GM19023 (cell line): ENCODE measurements around the gene KHDRBS1.
"Not testable (repeated sequence)": the region's sequence is repeated elsewhere in the genome, so short reads cannot be mapped to it uniquely, and the experiment has no call there.

Experiments
- ATAC-seq: cut with Tn5 transposase; IDR thresholded peaks from one replicate; pipeline ENCODE4 v1.9.1; 2021; ENCODE audit warnings: mild to moderate bottlenecking, moderate library complexity; ENCODE audit not compliant: unreplicated experiment

KHDRBS1 gene, protein sequence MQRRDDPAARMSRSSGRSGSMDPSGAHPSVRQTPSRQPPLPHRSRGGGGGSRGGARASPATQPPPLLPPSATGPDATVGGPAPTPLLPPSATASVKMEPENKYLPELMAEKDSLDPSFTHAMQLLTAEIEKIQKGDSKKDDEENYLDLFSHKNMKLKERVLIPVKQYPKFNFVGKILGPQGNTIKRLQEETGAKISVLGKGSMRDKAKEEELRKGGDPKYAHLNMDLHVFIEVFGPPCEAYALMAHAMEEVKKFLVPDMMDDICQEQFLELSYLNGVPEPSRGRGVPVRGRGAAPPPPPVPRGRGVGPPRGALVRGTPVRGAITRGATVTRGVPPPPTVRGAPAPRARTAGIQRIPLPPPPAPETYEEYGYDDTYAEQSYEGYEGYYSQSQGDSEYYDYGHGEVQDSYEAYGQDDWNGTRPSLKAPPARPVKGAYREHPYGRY

DNA sequence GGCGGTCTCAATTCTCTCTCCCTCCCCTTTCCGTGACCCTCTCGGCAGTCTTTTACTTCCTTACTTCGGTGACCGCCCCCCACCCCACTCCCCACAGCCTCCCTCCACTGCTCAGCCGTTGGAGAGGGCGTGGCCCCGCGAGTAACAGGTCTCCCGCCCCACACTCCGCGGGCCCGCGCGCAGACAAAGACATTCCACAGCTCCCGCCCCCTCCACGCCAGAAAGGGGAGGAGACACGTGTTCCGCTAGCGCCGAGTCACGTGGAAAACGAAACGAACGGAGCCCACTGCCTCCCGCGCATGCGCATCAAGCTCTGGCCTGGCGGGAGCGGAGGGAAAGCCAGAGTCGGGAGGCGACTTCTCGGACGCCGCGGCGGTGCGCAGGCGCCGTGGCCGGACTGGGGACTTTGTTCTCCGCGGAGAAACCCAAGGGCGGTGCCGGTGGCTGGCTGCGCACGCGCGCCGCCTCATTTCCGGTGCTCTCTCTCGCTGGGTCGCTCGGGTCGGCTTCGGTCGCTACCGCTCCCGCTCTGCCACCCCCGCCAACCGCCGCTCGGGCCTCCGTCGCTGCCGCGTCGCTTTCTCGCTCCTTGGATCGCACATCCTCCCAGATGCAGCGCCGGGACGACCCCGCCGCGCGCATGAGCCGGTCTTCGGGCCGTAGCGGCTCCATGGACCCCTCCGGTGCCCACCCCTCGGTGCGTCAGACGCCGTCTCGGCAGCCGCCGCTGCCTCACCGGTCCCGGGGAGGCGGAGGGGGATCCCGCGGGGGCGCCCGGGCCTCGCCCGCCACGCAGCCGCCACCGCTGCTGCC lies at the start of gene KHDRBS1:
Gene KHDRBS1, plus strand, starts transcription at position 483 of the 813 bp plus-strand sequence. Its CDS starts 128 bp downstream, at position 611.
- ATAC-seq: peak; percentile 73

DNA sequence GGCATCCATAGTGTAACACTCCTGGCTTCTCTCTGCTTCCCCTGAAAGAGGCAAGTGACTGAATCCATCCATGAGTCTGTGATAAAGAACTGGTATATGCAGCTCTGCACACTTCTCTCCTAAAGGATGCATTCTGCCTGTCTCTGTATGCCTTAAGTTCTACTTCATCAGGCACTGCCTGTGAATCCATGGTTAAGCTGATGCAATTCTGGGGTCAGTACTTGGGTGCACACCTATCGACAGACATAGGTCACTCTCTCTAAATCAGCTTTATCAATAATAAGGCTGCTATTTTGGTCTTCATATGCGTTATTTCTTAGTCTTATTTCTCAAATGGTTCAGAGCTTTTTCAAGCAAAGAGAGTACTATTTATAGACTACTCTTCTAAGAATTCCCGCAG lies 42.8 kb upstream of the KHDRBS1 start:
- ATAC-seq: no peak

DNA sequence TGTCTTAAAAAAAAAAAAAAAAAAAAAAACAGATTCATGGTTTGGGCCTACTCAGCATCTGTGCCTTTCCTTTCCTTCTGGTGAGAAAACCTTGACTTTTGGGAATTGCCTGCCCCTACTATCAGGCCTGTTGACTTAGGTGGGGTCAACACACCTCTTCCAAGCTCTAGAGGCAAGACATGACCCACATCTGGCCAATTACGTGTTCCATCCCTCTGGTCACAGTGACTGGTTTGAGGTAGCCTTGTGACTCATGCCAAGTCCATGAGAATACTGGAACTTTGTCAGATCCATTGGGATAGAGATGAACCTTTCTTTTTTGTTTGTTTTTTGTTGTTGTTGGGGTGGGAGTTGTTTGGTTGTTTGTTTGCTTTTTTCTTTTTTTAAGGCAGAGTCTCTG lies 37.3 kb upstream of the KHDRBS1 start:
- no peak for ATAC-seq

DNA sequence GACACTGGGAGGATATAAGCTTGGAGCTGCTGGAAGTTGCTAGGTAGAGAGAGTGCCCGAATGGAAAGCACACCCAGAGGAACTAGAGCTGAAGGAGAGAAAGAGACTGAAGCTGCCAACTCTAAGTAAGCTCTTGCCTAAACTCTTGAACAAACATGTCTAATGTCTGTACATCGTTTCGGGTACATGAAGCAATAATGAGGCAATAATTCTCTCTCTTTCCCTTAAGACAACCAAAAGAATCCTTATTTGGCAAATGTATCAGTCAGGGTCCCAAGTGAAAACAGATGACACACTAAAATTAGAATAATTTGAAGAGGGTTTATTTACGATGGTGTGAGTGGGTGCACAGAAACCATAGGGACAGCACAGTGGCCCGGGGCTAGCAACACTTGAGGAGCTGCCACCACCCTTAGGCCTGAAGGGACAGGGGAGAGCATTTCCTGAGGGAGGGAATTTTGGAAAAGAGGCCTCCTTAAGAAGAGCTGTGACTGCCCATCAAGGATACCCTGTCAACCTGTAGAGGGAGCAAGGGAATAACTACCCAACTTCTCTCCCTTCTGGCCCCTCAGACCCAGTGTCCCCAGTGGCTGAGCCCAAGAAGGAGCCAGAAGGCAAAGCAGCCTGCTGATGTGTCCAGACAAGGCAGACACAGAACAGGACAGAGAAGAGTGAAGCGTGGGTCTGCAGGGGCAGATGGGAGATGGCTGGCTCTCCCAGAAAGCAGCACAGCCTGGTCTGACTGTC lies 36.1 kb upstream of the KHDRBS1 start:
- no peak for ATAC-seq

DNA sequence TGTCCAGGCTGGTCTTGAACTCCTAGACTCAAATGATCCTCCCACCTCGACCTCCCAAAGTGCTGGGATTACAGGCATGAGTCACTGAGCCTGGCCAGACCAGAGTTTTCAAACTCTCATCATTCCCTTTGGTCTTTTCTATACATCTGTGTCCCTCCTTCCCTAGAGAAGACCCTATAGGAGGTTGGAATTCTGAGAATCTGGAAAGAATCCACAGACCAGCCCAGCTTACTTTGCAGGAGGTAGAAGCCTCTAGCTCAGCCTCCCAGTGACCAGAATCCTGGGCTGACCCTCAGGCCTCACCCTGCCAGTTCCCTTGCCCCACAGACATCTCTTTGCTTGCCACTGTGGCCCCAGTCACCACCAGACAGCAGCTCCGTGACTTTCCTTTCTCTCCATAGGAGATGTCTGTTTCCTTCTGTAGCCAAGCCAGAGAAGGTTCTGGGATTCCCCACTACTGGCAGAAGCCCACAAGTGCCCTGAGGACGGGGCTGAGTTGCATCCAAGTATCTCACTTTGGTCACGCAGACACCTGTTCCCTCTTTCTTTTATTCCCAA lies 34.7 kb upstream of the KHDRBS1 start:
- ATAC-seq: no peak

DNA sequence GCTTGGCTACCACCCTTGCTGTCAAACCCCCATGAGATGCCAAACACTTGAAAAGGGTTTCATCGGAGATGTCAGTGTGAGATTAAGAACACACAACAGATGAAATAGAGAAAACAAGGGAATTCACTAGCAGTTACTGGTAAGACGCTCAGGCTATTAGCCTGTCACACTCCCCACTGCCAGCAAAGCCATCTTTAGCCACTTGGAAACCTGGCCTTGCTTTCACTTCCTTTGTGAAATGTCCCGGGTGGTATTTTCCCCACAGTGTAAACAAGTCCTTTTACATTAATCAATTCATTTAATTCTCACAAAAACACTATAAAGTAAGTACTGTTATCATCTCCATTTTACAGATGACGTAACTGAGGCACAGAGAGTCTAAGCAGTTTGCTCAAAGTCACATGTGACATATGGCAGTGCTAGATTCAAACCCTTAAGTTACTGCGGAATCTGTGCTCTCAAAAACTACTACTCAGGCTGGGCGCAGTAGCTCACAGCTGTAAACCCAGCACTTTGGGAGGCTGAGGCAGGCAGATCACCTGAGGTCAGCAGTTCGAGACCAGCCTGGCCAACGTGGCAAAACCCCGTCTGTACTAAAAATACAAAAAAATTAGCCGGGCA lies 32.7 kb upstream of the KHDRBS1 start:
- no peak for ATAC-seq

DNA sequence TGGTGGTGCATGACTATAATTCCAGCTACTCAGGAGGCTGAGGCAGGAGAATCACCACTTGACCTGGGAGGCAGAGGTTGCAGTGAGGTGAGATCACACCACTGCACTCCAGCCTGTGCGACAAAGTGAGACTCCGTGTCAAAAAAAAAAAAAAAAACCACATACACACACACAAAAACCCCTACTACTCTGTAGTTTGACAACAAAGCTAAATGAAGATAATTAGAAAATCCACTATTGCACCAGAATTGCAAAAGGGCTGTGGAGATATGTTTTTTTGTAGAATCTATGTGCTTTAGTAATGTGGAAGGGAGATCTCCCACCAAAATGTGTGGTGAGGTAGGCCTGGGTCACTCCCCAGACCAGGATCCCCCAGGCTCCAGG lies 32.2 kb upstream of the KHDRBS1 start:
- ATAC-seq: no peak

DNA sequence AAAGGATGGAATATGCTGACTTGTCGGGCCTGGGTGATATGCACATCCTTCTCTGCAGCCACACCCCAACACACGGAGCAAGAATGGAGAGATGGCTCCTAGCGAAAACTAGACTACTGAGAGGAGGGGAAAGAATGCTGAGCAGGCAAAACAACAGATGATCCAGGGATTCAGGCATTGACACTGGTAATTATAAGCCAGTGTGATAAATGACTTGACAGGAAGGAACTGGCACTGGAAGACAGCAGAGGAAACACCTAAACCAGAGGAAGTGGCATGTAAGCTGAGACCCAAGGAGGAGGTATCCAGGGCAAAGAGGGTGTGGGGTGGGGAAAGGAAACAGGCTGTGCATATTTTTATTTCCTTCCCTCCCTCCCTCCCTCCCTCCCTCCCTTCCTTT lies 31.7 kb upstream of the KHDRBS1 start:
- no peak for ATAC-seq

DNA sequence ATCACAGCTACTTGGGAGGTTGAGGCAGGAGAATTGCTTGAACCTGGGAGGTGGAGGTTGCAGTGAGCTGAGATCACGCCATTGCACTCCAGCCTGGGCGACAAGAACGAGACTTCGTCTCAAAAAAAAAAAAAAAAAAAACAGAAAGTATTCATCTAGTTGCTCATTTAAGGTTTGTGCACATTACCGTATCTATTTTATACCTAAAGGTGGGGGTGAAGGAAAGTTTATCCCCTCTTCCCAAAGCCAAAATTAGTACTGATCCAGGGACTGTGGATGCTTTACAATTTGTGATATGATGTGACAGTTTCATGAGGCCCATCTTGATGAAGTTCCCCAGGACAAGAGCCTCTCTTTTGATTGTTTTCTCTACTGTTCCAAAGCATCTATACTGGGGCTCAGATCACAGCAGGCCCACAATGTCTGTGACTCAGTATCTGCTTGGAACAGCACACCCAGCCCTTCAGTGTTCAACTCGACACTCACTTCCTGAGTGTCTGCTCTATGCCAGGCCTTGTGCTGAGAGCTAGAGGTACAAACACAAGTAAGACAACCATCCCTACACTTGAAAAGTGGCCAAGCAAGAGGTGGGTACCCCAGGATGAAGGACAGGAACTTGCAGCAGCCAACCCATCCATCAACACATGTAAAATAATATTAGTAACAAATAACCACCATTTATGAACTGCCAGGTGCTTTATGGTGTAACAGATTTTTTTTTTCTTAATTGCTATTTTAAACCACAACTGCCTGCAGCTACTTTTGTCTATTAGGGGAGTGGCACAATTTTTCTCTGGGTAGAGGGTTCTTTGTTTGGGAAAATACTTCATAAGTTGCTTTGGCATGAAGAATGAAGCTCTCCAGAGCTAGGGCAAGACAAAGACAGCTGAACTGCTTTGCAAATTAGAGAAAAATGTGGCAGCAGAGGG lies 29.0 kb upstream of the KHDRBS1 start:
- ATAC-seq: no peak

DNA sequence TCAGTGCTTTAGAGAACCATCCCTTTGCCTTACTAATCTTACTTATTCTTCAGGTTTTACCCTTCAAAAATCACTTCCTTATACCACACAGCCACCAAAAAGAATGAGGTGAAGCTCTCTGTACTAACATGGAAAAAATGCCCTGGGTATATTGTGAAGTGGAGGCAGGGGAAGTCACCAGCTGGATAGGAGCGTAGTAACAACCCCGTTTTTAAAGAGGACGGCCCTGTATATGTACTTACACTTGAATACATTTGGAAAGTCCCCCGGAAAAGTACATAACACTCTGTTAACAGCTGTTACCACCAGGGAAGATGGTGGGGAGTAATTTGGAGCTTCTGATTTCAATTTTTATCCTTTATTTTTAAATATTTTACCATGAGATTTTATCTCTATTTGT lies 28.2 kb upstream of the KHDRBS1 start:
- ATAC-seq: no peak

DNA sequence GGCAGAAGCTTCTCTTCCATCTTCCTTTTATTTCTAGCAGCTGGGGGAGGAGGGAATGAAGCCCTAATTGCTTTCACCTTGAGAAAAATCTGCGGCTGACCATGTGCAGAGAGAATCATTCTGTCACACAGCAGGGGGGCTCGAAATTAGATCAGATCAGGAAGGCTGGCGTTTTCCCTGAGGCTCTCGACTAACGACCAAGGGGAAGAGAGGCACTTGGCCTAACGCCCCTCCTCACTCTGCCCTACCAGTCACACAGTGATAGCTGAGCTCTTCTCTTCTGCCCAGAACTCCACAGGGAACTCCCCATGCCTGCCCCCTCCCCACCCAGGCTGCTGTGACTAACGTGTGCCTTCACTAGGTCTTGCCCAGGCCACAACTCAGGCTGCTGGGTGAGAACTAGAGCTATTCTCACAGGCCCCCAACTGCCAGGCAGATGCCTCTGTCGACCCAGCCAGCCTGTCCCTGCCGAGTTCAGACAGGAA lies 26.5 kb upstream of the KHDRBS1 start:
- ATAC-seq: no peak

DNA sequence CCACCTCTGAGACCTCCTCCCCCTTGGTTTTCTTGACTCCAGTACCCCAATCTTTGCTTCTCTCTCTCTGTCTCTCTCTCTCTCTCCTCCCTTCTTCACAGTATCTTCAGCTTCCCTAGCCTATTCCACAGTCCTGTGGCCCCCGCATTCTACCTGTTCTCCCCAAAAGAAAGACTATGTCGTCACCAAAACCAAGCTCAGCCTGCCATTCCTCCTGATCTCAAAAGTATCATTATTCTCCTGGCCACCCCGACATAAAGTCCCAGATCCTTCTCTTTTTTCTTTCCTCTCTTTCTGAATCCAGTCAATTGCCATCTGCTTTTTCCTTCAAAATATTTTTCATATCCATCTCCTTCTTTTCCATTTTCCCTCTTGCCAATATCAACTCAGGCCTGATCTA lies 23.7 kb upstream of the KHDRBS1 start:
- no peak for ATAC-seq

DNA sequence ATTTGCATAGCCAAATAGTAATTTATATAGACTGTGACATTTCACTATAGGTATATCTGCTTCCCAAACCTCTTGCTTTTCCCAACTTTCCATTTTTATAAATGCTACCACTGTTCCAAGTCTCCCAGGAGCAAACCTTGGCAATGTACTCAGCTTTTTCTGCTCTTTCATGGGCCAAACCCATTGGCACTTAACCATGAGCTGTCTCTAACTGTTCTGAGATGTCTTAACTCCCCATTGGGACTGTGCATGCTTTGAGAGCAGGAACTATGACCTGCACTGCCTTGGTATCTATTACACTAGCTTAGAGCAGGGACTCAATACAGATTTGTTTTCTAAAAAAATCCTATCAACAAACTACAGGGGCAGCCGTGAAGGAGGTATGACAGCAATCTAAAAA lies 22.5 kb upstream of the KHDRBS1 start:
- ATAC-seq: no peak

DNA sequence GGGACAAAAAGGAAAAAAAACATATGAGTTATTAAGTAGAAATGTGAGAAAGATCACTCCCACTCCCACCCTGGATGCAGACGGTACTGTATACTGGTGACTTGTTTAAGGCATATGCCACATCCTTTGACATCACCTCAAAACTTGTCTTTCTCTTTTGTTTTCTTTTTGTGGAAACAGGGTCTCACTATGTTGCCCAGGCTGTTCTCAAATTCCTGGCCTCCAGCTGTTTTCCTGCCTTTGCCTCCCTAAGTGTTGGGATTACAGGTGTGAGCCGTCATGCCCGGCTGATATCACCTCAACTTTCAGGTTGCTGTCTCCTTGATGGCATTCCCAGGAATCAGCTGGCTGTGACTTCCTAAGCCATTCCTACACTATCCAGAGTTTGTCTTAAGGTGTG lies 18.4 kb upstream of the KHDRBS1 start:
- ATAC-seq: no peak

DNA sequence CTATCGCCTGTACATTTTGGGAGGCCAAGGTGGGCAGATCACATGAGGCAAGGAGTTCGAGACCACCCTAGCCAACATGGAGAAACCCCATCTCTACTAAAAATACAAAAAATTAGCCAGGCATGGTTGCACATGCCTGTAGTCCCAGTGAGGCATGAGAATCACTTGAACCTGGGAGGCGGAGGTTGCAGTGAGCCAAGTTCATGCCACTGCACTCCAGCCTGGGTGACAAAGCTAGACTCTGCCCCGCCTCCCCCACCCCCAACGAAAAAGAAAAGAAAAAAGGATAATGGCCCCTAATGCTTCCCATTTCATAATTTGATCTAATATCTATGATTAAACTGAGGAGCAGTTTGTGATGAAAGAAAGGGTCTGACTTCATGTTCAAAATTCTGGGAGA lies 17.5 kb upstream of the KHDRBS1 start:
- ATAC-seq: not testable (repeated sequence)

DNA sequence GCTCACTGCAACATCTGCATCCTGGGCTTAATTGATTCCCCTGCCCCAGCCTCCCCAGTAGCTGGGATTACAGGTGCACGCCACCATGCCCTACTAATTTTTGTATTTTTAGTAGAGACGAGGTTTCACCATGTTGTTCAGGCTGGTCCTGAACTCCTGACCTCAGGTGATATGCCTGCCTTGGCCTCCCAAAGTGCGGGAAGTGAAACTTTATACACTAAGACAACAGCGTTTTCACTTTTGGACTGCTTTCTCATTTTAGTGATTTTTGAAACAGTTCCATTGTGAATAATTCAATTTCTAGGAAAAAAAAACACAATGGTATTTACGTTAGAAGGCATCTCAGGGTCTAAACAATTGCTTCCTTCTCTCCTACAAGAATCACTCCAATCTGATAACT lies 11.8 kb upstream of the KHDRBS1 start:
- no peak for ATAC-seq

DNA sequence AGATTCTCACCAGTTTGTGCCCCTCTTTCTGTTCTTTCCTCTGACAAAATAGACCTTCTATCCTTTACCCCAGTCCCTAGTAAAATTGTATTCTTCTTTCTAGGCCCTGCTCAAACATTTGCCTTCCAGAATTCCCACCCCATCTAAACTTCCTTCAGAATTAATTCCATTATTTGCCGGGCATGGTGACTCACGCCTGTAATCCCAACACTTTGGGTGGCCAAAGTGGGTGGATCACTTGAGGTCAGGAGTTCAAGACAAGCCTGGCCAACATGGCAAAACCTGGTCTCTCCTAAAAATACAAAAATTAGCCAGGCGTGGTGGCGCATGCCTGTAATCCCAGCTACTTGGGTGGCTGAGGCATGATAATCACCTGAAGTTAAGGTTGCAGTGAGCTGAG lies 11.4 kb upstream of the KHDRBS1 start:
- not testable (repeated sequence) for ATAC-seq

DNA sequence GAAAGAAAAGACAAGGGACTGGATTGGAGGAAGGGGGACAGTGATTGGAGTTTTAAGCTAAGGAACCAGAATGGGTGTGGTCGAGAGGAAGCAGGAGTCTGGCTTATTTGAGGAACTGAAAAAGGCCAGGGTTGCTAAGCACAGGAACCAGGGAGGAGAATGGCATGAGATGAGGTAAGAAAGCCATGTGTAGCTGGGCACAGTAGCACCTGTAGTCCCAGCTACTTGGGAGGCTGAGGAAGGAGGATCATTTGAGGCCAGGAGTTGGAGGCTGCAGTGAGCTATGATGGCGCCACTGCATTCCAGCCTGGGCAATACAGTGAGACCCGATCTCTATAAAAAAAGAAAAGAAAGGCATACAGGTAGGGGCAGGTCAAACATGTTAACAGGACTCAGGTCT lies 8.1 kb upstream of the KHDRBS1 start:
- ATAC-seq: no peak

DNA sequence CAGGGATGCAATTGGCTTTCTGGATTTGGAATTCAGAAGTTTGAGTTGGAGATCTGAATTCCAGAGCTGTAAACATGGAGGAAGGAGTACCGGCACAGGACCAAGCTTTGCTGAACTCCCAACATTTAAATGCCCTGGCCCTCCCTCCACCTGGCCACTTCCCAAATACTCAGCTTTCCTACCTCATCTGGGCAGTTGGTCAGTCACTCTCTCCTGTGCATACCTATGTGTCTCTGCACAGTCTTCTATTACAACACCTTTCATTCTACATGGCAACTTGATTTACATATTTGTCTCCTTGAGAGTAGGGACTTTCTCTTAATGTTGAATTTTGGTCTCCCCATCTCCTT lies 6.1 kb upstream of the KHDRBS1 start:
- no peak for ATAC-seq

DNA sequence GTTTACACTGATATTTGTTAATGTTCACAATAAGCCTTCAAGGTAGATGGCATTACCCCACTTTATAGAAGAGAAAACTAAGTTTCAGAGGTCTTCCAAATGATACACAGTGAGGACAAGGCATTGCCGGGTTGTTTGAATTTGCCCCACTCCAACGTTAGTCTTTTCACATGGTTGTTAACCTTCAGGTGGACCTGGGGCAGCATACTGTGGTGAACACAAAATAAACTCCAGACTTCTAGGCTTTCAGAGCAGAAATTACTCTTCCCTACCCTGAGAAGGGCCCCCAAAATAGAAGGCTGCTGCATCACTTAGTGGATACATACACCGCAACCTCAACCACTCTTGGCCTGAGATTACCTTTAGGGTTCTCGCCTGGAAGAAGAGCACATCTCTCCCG lies 3.4 kb upstream of the KHDRBS1 start:
- no peak for ATAC-seq
